ENCODE measurements around the gene ARHGAP18.

The ARHGAP18 gene

DNA sequence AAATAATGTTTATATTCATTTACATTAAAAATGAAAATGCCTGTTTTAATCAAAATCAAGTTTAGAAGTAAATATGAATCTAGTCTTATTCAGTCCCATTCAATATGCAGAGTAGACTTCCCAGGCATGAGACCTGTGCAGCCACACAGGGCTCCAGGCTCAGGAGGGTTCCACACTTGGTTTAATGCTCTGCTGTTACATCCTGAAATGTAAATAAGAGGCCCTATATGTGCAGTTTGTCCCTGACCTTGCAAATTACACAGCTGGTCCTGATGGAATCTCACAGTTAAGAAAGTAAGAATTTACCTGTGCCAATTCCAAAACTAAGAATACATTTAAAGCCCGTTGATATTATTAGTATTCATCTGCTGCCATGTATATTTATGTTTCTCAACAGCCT is 79.4 kb downstream of the ARHGAP18 start:
- no peak overlapping the region for H3K4me3 ChIP-seq (ENCODE audit: low read depth, low read length)
- no peak for DNase-seq (ENCODE audit: low read depth)
- TF ChIP-seq, protein P1, sequence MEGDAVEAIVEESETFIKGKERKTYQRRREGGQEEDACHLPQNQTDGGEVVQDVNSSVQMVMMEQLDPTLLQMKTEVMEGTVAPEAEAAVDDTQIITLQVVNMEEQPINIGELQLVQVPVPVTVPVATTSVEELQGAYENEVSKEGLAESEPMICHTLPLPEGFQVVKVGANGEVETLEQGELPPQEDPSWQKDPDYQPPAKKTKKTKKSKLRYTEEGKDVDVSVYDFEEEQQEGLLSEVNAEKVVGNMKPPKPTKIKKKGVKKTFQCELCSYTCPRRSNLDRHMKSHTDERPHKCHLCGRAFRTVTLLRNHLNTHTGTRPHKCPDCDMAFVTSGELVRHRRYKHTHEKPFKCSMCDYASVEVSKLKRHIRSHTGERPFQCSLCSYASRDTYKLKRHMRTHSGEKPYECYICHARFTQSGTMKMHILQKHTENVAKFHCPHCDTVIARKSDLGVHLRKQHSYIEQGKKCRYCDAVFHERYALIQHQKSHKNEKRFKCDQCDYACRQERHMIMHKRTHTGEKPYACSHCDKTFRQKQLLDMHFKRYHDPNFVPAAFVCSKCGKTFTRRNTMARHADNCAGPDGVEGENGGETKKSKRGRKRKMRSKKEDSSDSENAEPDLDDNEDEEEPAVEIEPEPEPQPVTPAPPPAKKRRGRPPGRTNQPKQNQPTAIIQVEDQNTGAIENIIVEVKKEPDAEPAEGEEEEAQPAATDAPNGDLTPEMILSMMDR (IDR thresholded peaks at IDR 0.05; ENCODE audit: low read depth, low read length, missing control alignments), result no peak

DNA sequence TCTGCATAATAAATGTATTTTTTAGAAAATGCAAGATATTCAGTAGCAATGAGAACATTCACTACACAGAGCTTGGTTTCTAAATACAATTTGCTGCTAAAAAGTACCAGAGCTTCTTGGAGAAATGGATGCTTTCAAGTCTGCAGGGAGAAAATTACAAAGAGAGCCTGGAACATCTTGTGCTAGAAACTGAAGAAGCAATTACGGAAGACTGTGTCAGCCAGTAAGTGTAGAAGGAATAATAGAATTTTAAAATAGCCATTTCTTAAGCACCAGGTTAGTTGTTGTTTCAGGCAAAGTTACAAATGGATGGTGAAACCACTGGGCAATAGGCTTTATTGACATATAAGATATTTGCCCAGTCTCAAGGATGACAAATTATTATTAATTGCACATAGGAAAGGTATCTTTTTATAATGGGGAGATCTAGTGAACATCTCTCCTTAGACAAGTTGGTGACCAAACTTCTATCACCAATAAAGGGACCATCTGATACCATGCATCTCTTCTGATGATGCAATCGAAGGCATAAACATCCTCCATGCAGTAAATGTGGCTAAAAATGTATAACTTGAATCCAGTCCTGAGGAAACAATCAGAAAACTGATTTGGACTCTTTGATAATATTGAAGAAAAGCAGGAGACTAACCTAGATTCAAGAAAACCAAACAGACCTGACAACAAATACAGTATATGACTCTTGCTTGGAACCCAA is 81.7 kb downstream of the ARHGAP18 start:
- TF ChIP-seq, protein P1 (IDR thresholded peaks at IDR 0.05; ENCODE audit: low read depth, low read length, missing control alignments), result no peak
- no peak overlapping the region for H3K4me3 ChIP-seq (ENCODE audit: low read depth, low read length)
- DNase-seq (ENCODE audit: low read depth), result no peak

DNA sequence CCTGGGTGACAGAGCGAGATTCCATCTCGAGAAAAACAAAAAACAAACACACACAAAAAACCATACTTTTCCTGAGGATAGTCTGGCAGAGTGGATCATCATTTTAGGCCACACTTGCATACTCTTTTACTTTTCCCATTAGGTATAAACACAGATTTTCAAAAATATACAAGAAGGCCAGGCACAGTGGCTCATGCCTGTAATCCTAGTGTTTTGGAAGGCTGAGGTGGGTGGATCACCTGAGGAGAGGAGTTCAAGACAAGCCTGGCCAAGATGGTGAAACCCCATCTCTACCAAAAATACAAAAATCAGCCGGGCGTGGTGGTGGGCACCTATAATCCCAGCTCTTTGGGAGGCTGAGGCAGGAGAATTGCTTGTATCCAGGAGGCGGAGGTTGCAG is 85.5 kb downstream of the ARHGAP18 start:
- TF ChIP-seq, protein P1 (IDR thresholded peaks at IDR 0.05; ENCODE audit: low read depth, low read length, missing control alignments), result no peak
- H3K4me3 ChIP-seq (ENCODE audit: low read depth, low read length), result no peak overlapping the region
- no peak for DNase-seq (ENCODE audit: low read depth)

DNA sequence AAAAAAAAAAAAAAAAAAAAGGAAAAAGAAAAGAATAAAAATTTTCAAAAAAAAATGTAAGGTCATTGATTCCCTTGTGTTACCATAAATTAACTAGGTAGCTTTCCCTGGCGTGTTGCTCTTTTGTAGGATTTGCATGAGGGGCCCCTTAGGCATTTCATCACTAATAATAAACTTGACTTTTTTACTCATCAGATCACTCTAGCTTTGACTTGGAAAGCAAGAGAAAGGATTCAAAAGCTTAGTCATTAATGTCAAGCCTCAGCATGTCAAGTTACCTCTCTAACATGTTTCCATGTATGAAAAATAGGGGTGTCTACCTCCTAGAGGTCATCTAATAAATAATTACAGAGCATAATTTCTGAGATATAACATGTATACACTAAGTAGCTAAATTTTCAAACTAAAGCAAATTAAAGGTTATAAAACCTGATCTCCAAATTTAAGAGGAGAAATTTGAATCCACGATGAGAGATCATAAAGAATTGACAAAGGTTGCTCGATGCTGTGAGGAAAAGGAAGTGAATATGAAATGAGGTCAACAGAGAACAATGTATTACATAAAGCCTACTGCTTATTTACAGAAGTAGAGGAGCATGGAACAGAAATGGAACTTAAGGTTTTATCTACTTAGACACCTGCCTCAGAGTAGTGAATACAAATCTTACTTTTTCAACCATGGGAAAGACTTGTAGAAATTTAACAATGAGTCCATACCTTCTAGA is 86.8 kb downstream of the ARHGAP18 start:
- no peak overlapping the region for H3K4me3 ChIP-seq (ENCODE audit: low read depth, low read length)
- TF ChIP-seq, protein P1 (IDR thresholded peaks at IDR 0.05; ENCODE audit: low read depth, low read length, missing control alignments), result no peak
- DNase-seq (ENCODE audit: low read depth), result no peak

DNA sequence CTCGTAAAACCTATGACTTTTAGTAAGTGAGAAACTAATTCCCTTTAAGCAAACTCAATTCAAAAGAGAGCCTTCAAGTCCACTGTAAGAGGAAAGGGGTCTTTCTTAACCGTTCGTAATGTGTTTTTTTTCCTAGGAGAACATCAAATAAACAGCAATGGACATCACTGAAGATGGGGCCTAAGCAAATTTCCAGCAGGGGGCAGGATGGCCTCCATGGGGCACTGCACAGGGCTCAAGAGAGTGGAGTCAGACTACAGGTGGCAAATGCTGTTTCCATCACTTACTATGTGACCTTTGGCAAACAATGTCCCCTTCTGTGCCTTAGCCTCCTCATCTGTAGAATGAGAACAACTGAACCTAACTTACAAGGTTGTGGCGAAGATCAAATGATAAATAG is 88.7 kb downstream of the ARHGAP18 start:
- TF ChIP-seq, protein P1 (IDR thresholded peaks at IDR 0.05; ENCODE audit: low read depth, low read length, missing control alignments), result peak; percentile 56
- no peak for DNase-seq (ENCODE audit: low read depth)
- no peak overlapping the region for H3K4me3 ChIP-seq (ENCODE audit: low read depth, low read length)

DNA sequence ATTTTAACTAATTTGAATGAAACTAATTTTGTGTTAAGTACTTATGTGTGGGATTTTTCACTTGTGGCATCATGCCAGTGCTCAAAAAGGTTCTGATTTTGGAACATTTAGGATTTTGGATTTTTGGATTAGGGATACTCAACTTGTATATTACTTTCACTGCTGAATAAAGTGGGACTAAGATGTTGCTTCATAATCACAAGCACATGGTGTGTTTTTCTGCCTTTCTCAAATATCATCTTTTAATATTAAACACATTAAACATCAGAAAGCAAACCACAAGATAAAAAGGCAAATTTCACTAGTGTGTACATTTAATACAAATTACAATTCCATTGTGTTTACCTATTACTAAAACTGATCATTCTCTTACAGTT is 89.8 kb downstream of the ARHGAP18 start:
- no peak for DNase-seq (ENCODE audit: low read depth)
- no peak overlapping the region for H3K4me3 ChIP-seq (ENCODE audit: low read depth, low read length)
- TF ChIP-seq, protein P1 (IDR thresholded peaks at IDR 0.05; ENCODE audit: low read depth, low read length, missing control alignments), result no peak
